OCI-LY3 (cell line): Measurements from ENCODE around the gene DHCR7.

ENCODE experiments used
- CTCF ChIP-seq: fragments of 200-600, 300-600 bp; sonication (generic); IDR thresholded peaks from 2 replicates; pipeline ENCODE4 v1.5.1; 2014; ENCODE audit warnings: antibody characterized with exemption, low read length, low read depth
- EZH2phosphoT487 ChIP-seq: fragments of 200-600 bp; shearing (Covaris generic); IDR thresholded peaks from 2 replicates; pipeline ENCODE4 v1.6.1; 2018; ENCODE audit warnings: antibody characterized with exemption, mixed run types, low read depth

- TF ChIP-seq CTCF (no peak), EZH2phosphoT487 (no peak)
These were observed 45.3 kb downstream of the DHCR7 start for GRCh38 chr11:71402878-71403277.
